T-helper 2 cell treated with Interferon-gamma antibody and Interleukin-4, amounts not matched to agents 5 μg/mL and 100 μg/mL, for 36 hours (primary cell): ENCODE data around the gene RAB4A.
A peak's percentile ranks its signal among the peaks of the same experiment; 100 is the strongest.

Experiments
- DNase-seq: peaks from one replicate; pipeline ENCODE4 v3.0.0; 2021; ENCODE audit warnings: low spot score
- H3K27ac Mint-ChIP-seq: one replicate; pipeline ENCODE4 v1.8.0; 2021; ENCODE audit warnings: mild to moderate bottlenecking, mixed read lengths
- H3K27me3 Mint-ChIP-seq: one replicate; pipeline ENCODE4 v1.8.0; 2021; ENCODE audit warnings: low read depth, mixed read lengths
- H3K36me3 Mint-ChIP-seq: one replicate; pipeline ENCODE4 v1.8.0; 2021; ENCODE audit warnings: low read depth, mixed read lengths
- H3K4me1 Mint-ChIP-seq: one replicate; pipeline ENCODE4 v1.8.0; 2021; ENCODE audit warnings: low read depth, mixed read lengths
- H3K4me3 Mint-ChIP-seq: one replicate; pipeline ENCODE4 v1.8.0; 2022; ENCODE audit warnings: mild to moderate bottlenecking, moderate library complexity, mixed read lengths
- H3K9me3 Mint-ChIP-seq: one replicate; pipeline ENCODE4 v1.8.0; 2021; ENCODE audit warnings: mixed read lengths

The RAB4A gene

DNA sequence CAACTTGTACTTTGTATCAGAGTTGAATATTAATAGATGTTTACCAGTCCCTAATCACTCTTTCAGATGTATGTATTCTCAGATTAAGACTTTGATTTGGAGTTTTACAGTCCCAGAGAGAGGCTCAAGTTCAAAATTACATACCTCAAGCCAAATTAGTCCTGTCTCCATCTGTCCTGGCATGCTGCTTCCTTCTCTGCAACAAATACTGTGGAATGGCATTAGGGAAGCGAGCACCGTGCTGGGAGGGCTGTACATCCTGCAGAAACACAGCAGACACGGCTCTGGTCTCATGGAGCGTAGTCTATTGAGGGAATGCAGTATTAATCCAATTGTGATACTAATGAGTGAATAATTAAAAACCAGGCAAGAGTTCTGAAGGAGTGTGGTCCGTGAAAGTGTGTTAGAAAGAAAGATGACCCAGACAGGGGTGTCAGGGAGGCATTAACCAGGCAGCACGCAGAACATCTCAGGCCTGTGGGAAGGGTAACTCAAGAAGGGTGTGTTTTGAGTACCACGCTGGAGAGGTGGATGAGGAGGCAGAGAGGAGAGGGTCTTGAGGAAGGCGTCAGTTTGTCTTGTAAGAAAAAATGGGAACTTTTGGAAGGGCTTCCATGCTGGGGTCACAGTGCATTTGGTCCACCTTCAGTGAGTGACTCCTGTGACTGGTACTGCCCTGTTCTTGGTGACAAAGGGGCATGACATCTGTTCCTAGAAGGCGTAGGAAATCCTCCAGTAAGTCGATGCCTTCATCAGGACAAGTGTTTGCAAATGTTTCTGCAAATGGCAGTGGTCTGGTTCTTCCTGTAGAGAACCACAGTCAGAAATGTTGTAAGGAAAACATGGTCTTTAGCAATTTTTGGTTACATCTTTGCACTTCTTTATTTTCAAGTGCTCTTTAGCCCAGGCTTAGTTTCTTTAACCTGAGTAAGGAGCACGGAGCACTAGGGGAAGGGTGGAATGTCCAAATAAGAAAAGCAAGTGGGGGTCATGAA lies 1.6 kb downstream of the RAB4A start:
- H3K4me1 Mint-ChIP-seq = peaks cover 27% of the 10 kb centered on the region
- H3K27ac Mint-ChIP-seq = no peak overlapping the region
- peaks cover 13% of the 10 kb centered on the region for H3K36me3 Mint-ChIP-seq
- peak overlapping the region; percentile 87 for H3K4me3 Mint-ChIP-seq
- no peak for DNase-seq
- H3K9me3 Mint-ChIP-seq = no peaks in the 10 kb centered on the region
- no peaks in the 10 kb centered on the region for H3K27me3 Mint-ChIP-seq

DNA sequence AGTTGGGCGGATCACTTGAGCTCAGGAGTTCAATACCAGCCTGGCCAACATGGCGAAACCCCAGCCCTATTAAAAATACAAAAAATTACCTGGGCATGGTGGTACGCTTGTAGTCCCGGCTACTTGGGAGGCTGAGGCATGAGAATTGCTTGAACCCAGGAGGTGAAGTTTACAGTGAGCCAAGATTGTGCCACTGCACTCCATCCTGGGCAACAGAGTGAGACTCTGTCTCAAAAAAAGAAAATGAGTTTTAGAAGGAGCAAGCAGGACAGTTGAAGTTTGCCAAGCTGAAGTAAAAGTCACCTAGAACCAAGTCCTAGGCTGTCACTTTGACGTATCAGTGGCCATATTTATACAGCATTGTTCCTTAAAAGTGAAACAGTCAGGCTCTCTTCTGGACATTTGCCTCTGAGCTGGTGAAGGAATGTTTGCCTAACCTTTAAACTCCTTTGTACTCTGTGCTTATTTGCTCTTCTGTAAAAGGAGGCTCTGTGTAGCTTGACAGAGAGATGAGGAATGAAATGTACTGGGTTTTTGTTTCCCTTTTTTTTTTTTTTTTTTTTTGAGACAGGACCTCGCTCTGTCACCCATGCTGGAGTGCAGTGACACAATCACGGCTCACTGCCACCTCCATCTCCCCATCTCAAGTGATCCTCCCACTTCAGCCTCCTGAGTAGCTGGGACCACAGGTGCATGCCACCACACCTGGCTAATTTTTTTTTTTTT lies 2.8 kb downstream of the RAB4A start:
- peaks cover 27% of the 10 kb centered on the region for H3K4me1 Mint-ChIP-seq
- no peak overlapping the region for H3K27ac Mint-ChIP-seq
- H3K27me3 Mint-ChIP-seq = no peaks in the 10 kb centered on the region
- DNase-seq = no peak
- H3K4me3 Mint-ChIP-seq = no peak overlapping the region
- H3K36me3 Mint-ChIP-seq = peaks cover 13% of the 10 kb centered on the region
- no peaks in the 10 kb centered on the region for H3K9me3 Mint-ChIP-seq

DNA sequence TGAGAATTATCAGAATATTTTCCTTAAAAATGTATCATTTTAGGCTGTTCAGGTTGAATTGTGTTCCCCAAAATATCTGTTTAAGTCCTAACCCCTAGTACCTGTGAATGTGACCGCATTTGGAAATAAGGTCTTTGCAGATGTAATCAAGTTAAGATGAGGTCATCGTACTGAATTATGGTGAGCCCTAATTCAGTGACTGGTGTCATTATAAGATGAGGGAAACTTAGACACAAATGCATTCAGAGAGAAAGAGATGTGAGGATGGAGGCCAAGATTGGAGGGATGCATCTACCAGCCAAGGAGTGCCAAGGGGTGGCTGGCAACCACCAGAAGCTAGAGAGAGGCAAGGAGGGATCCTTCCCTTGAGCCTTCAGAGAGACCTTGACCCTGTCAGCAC lies 4.1 kb downstream of the RAB4A start:
- Mint-ChIP-seq H3K27me3 (no peaks in the 10 kb centered on the region), H3K4me3 (no peak overlapping the region), H3K36me3 (peaks cover 13% of the 10 kb centered on the region), H3K27ac (no peak overlapping the region), H3K4me1 (peaks cover 27% of the 10 kb centered on the region), H3K9me3 (no peaks in the 10 kb centered on the region)
- DNase-seq = no peak

DNA sequence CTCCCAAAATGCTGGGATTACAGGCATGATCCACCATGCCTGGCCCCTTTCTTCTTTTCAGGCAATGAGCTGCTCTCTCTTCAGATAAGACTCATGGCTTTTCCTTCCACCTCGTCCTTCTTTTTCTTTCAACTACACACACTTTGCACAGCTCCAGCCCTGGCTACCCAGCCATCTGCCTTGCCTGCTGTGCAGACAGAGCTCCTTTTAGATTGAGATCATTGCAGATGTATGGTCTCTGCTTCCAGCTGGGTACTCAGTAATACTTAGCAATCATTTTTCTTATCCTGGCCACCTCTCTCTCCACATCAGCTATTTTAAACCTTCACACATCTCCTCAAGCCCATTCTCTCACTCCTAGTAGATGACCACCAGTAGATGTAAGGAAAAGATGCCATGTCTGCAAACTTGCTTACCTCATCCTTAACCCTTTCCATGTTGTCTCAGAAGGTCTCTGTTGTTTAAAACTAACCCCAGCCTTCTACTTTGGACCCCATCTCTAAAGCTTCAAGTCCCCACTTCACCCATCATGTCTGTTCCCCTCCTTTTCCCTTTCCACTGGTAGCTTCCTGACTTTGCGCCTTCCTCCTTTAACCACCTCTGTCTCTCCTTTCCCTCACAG lies 7.3 kb downstream of the RAB4A start:
- no peaks in the 10 kb centered on the region for H3K27me3 Mint-ChIP-seq
- no peak overlapping the region for H3K4me3 Mint-ChIP-seq
- peaks cover 9% of the 10 kb centered on the region for H3K9me3 Mint-ChIP-seq
- H3K27ac Mint-ChIP-seq = no peak overlapping the region
- H3K36me3 Mint-ChIP-seq = peaks cover 23% of the 10 kb centered on the region
- H3K4me1 Mint-ChIP-seq = peaks cover 26% of the 10 kb centered on the region
- no peak for DNase-seq

DNA sequence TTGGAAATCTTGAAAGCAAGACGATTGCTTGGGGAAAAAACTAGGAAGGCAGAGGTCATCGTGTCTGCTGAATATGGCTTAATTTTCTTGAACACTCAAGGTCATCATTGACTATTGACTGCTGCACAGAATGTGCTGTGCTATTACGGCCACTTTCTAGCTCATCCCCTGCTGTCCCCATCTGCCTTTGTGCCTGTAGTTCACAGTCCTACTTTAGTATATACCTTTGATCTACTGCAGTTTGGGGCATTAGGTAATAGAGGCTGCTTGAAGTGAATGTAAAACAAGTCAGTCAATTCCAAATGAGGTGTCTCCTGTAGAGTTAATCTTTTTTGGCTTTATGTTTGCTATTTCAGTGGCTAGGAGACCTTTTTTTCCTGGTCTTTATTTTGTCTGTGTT lies 8.3 kb downstream of the RAB4A start:
- no peaks in the 10 kb centered on the region for H3K27me3 Mint-ChIP-seq
- H3K36me3 Mint-ChIP-seq = peaks cover 23% of the 10 kb centered on the region
- no peak for DNase-seq
- peaks cover 26% of the 10 kb centered on the region for H3K4me1 Mint-ChIP-seq
- peaks cover 9% of the 10 kb centered on the region for H3K9me3 Mint-ChIP-seq
- no peak overlapping the region for H3K27ac Mint-ChIP-seq
- no peak overlapping the region for H3K4me3 Mint-ChIP-seq

DNA sequence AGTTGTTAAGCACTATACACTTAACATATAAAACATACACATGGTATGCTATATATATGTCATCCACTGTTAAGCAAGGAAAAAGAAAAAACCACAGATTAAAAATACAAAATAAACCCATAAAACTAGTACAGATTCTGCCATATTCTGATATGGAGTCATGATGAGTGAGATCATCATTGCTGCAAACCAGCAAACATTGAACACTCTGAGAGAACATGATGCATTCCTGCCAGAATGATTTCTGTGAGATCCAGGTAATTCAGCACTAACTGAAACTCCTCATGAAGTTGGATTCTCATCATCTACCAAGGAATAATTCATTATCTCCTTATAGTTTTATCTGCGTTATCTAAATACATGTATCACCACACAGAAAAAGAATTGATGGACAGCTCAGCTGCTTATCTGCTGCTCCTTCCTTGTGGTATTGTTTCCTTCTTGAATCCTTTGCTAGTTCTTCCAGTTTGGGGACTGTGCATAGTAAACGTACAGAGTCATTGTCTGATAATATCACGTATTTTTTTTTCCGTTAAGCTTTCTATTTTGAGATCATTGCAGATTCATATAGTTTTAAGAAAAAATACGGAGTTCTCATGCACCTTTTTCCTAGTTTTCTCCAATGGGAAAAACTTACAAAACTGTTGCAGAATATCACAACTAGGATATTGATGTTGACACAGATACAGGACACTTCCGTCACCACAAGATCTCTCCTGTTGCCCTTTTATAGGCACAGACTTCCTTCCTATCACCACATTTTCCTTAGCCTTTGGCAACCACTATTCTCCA lies 9.3 kb downstream of the RAB4A start:
- Mint-ChIP-seq H3K36me3 (peaks cover 18% of the 10 kb centered on the region), H3K27ac (no peak overlapping the region), H3K4me1 (peaks cover 26% of the 10 kb centered on the region), H3K27me3 (no peaks in the 10 kb centered on the region), H3K9me3 (peaks cover 9% of the 10 kb centered on the region), H3K4me3 (no peak overlapping the region)
- DNase-seq = no peak

DNA sequence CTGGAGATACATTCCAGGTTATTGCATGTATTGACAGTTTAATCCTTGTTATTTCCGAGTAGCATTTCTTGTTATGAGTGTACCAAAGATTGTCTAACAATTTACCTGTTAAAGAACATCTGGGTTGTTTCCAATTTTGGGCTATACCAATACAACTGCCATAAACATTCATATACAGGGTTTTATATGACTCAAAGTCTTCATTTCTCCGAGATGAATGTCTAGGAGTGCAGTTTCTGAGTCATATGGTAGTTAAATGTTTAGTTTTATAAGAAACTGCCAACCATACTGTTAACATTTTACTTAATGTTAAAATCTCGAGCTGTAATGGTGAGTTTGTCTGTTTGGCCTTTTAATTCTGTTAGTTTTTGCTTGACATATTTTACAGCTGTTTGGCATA lies 10.0 kb downstream of the RAB4A start:
- Mint-ChIP-seq H3K9me3 (peaks cover 9% of the 10 kb centered on the region), H3K27ac (no peak overlapping the region), H3K4me3 (no peak overlapping the region), H3K36me3 (peaks cover 16% of the 10 kb centered on the region), H3K27me3 (no peaks in the 10 kb centered on the region), H3K4me1 (peaks cover 30% of the 10 kb centered on the region)
- DNase-seq = no peak

DNA sequence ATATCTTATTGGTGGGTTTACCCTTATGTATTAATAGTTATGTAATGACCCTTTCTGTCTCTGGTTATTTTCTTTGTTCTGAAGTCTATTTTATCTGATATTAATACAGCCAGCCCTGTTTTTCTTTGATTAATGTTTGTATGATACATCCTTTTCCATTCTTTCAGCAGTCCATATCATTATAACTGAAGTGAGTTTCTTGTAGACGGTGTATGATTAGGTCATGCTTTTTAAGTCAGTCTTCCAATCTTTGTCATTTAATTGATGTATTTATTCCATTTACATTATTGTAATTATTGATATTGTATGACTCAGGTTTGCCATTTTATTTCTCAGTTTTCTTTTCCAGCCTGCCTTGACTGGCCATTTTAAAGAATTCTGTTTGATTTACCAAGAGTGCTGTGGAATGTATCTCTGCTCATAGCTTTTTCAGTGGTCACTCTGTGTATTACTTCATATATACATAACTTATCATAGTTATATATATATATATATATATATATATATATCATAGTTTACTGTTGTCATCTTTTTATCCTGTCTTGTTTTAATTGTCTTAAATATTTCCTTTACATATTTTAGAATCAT lies 10.5 kb downstream of the RAB4A start:
- Mint-ChIP-seq H3K27me3 (no peaks in the 10 kb centered on the region), H3K9me3 (peaks cover 9% of the 10 kb centered on the region), H3K4me3 (no peak overlapping the region), H3K36me3 (peaks cover 15% of the 10 kb centered on the region), H3K27ac (no peak overlapping the region), H3K4me1 (peaks cover 33% of the 10 kb centered on the region)
- DNase-seq = no peak

DNA sequence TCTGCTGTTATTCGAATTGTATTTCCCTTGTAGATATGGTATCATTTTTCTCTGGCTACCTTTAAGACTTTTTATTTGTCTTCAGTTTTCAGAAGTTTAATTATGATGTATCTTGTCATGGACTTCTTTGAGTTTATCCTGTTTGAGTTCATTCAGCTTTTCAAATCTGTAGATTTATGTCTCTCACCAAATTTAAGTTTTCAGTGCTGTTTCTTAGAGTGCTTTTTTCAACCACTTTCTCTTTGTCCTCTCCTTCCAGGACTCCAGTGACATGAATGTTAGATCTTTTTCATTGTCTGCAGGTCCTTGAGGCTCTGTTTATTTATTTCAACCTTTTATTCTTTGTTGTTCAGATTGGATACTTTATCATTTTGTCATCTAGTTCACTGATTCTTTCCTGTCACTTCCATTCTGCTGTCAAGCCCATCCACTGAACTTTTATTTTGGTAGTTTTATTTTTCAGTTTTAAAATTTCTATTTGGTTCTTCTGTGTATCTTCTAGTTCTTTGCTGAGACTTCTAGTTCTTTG lies 11.4 kb downstream of the RAB4A start:
- Mint-ChIP-seq H3K9me3 (peaks cover 9% of the 10 kb centered on the region), H3K36me3 (peaks cover 19% of the 10 kb centered on the region), H3K27ac (no peak overlapping the region), H3K4me3 (no peak overlapping the region), H3K27me3 (no peaks in the 10 kb centered on the region), H3K4me1 (peaks cover 42% of the 10 kb centered on the region)
- DNase-seq = no peak

DNA sequence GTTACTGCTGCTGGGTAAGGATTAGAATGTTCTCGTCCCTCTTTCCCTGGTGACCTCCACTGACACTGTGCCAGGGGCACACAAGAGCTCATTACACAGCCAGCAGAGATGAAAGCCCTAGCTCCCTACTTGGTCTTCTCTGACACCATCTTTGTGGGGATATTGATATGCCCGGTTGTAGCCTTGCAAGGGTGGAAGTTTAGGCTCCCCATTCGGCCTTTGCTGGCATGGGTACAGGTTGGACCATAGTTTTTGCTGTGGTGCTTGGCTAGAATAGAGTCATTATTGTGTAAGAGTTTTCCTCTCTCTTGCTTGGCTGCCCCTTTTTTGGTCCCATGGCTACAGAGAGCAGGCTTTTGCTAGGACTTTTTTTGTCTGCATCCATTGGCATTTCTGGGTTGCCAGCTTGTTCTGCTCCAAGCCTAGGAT lies 12.3 kb downstream of the RAB4A start:
- DNase-seq = no peak
- Mint-ChIP-seq H3K9me3 (peaks cover 9% of the 10 kb centered on the region), H3K36me3 (peaks cover 23% of the 10 kb centered on the region), H3K4me3 (no peak overlapping the region), H3K4me1 (peaks cover 46% of the 10 kb centered on the region), H3K27ac (no peak overlapping the region), H3K27me3 (no peaks in the 10 kb centered on the region)

DNA sequence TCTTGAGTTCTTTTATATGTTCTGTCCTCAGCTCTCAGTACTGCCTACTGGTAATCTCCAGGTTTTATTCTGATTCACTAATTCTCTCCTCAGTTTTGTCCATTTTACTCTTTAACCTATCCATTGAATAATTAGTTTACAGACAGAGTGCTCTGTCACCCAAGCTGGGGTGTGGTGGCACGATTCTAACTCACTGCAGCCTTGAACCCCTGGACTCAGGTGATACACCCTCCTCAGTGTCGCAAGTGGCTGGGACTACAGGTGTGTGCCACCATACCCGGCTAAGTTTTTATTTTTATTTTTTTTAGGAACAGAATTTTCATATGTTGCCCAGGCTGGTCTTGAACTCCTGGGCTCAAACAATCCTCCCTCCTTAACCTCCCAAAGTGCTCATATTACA lies 14.0 kb downstream of the RAB4A start:
- Mint-ChIP-seq H3K27me3 (no peaks in the 10 kb centered on the region), H3K9me3 (peaks cover 9% of the 10 kb centered on the region), H3K4me3 (no peak overlapping the region), H3K36me3 (peaks cover 35% of the 10 kb centered on the region), H3K4me1 (peaks cover 49% of the 10 kb centered on the region), H3K27ac (no peak overlapping the region)
- DNase-seq = no peak

DNA sequence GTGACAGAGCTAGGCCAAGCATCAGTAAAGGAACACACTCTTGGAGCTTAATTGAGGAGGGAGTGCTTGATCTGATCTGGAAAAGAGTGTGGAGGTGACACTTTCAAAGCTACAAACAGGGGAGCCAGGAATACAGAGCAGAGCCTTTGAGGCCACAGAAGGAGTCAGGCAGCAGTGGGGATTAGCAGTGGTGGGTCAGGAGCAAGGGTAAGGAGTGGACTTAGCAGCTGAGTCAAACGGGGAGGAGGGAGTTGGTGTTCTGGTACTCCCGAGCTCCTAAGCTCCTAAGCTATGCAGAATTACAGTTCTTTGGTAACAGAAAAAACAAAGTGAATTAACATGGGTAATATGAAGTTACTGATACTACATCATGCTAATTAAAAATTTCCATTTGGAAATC lies 14.5 kb downstream of the RAB4A start:
- Mint-ChIP-seq H3K36me3 (peaks cover 38% of the 10 kb centered on the region), H3K4me1 (peaks cover 46% of the 10 kb centered on the region), H3K9me3 (peaks cover 9% of the 10 kb centered on the region), H3K27me3 (no peaks in the 10 kb centered on the region), H3K27ac (peak overlapping the region; percentile 56), H3K4me3 (peak overlapping the region; percentile 56)
- DNase-seq = no peak
